ENCODE results near the gene ATXN1.

DNA sequence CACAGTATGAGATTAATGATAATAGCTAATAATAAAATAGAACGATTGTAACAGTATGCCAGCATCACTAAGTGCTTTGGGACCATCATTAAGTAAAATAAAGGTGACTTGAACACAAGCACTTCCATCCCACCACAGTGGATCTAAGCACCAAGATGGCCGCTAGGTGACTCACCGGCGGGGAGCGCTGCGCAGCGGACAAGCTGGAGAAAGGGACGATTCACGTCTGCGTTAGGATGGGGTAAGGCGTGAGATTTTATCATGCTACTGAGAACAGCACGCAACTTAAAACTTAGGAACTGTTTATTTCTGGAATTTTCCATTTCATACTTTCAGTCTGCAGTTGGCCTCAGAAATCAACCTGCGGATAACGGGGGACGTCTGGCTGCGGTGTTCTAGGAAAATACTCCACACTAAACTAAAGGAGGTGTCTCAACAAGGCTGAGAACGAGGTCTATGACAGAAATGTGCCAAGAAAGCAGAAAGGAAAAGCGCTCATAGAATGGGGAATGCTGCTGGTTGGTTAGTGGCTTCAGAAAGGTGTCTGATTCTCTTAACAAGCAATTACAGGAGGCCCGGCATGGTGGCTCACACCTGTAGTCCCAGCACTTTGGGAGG lies 408.3 kb downstream of the ATXN1 start:
- TF ChIP-seq, protein P1, sequence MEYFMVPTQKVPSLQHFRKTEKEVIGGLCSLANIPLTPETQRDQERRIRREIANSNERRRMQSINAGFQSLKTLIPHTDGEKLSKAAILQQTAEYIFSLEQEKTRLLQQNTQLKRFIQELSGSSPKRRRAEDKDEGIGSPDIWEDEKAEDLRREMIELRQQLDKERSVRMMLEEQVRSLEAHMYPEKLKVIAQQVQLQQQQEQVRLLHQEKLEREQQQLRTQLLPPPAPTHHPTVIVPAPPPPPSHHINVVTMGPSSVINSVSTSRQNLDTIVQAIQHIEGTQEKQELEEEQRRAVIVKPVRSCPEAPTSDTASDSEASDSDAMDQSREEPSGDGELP (IDR thresholded peaks at IDR 0.05; ENCODE audit: borderline replicate concordance, low read depth): no peak
- TF ChIP-seq KDM5A (IDR thresholded peaks at IDR 0.05; ENCODE audit: borderline replicate concordance, low read length) (no peak), KLF16 (CRISPR knock-in tag; IDR thresholded peaks at IDR 0.05) (no peak), IKZF4 (CRISPR knock-in tag; IDR thresholded peaks at IDR 0.05; ENCODE audit: borderline replicate concordance, low read depth, not compliant biosample characterization) (no peak), NFKBIZ (CRISPR knock-in tag; IDR thresholded peaks at IDR 0.05) (no peak), FOXA3 (CRISPR knock-in tag; IDR thresholded peaks at IDR 0.05) (no peak), ADNP (CRISPR knock-in tag; IDR thresholded peaks at IDR 0.05) (no peak), POLR2AphosphoS5 (IDR thresholded peaks at IDR 0.05; ENCODE audit: low read depth, low read length) (no peak)
- TF ChIP-seq, protein P2, sequence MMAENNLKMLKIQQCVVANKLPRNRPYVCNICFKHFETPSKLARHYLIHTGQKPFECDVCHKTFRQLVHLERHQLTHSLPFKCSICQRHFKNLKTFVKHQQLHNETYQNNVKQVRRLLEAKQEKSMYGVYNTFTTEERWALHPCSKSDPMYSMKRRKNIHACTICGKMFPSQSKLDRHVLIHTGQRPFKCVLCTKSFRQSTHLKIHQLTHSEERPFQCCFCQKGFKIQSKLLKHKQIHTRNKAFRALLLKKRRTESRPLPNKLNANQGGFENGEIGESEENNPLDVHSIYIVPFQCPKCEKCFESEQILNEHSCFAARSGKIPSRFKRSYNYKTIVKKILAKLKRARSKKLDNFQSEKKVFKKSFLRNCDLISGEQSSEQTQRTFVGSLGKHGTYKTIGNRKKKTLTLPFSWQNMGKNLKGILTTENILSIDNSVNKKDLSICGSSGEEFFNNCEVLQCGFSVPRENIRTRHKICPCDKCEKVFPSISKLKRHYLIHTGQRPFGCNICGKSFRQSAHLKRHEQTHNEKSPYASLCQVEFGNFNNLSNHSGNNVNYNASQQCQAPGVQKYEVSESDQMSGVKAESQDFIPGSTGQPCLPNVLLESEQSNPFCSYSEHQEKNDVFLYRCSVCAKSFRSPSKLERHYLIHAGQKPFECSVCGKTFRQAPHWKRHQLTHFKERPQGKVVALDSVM (CRISPR knock-in tag; IDR thresholded peaks at IDR 0.05): no peak
- TF ChIP-seq, protein P3, sequence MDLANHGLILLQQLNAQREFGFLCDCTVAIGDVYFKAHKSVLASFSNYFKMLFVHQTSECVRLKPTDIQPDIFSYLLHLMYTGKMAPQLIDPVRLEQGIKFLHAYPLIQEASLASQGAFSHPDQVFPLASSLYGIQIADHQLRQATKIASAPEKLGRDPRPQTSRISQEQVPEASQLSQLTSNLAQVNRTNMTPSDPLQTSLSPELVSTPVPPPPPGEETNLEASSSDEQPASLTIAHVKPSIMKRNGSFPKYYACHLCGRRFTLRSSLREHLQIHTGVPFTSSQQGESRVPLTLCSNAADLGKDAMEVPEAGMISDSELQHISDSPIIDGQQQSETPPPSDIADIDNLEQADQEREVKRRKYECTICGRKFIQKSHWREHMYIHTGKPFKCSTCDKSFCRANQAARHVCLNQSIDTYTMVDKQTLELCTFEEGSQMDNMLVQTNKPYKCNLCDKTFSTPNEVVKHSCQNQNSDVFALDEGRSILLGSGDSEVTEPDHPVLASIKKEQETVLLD (CRISPR knock-in tag; IDR thresholded peaks at IDR 0.05; ENCODE audit: low read depth): no peak
- TF ChIP-seq, protein P4, sequence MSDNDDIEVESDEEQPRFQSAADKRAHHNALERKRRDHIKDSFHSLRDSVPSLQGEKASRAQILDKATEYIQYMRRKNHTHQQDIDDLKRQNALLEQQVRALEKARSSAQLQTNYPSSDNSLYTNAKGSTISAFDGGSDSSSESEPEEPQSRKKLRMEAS (IDR thresholded peaks at IDR 0.05): no peak
- TF ChIP-seq, protein P5, sequence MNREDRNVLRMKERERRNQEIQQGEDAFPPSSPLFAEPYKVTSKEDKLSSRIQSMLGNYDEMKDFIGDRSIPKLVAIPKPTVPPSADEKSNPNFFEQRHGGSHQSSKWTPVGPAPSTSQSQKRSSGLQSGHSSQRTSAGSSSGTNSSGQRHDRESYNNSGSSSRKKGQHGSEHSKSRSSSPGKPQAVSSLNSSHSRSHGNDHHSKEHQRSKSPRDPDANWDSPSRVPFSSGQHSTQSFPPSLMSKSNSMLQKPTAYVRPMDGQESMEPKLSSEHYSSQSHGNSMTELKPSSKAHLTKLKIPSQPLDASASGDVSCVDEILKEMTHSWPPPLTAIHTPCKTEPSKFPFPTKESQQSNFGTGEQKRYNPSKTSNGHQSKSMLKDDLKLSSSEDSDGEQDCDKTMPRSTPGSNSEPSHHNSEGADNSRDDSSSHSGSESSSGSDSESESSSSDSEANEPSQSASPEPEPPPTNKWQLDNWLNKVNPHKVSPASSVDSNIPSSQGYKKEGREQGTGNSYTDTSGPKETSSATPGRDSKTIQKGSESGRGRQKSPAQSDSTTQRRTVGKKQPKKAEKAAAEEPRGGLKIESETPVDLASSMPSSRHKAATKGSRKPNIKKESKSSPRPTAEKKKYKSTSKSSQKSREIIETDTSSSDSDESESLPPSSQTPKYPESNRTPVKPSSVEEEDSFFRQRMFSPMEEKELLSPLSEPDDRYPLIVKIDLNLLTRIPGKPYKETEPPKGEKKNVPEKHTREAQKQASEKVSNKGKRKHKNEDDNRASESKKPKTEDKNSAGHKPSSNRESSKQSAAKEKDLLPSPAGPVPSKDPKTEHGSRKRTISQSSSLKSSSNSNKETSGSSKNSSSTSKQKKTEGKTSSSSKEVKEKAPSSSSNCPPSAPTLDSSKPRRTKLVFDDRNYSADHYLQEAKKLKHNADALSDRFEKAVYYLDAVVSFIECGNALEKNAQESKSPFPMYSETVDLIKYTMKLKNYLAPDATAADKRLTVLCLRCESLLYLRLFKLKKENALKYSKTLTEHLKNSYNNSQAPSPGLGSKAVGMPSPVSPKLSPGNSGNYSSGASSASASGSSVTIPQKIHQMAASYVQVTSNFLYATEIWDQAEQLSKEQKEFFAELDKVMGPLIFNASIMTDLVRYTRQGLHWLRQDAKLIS (CRISPR knock-in tag; IDR thresholded peaks at IDR 0.05): no peak
